PC-3 (cell line): ENCODE measurements around the gene SHQ1. TPM values are rescaled to one million over a fixed set of nuclear protein-coding genes. Genes with fewer than 3 reads are reported as not detected.
A peak's percentile ranks its signal among the peaks of the same experiment; 100 is the strongest.

Source experiments
- ATAC-seq: fragments of 200-7000 bp; cut with Tn5 transposase; 2 replicates; pipeline ENCODE4 v1.9.1; 2020; ENCODE audit warnings: mild to moderate bottlenecking, moderate library complexity
- BruUV-seq: library from RNA; stranded (reverse); fragments of 400-500 nt; replicated peaks from 2 replicates; lab custom pipeline; 2021; lab: Mats Ljungman, UMichigan
- CTCF ChIA-PET: fragments of 300-600 bp; sonication (Branson Sonifier 250); formaldehyde crosslinking; loops from one replicate; lab custom pipeline; 2022; ENCODE audit warnings: antibody characterized with exemption; lab: Charles Lee
- POLR2A ChIA-PET: fragments of 300-600 bp; sonication (Branson Sonifier 250); formaldehyde crosslinking; loops from one replicate; lab custom pipeline; 2022; ENCODE audit warnings: antibody characterized with exemption; ENCODE audit not compliant: unreplicated experiment; lab: Charles Lee
- DNase-seq: peaks from one replicate; pipeline ENCODE4 v3.0.0-alpha.2; 2015
- H2AFZ ChIP-seq: fragments of 300-600 bp; sonication (generic); 2 replicates; pipeline ENCODE4 v1.6.0; 2016; ENCODE audit warnings: antibody characterized with exemption, low read length
- H3F3A ChIP-seq: fragments of 300-600 bp; sonication (generic); one replicate; pipeline ENCODE4 v1.6.0; 2017; ENCODE audit warnings: antibody characterized with exemption, low read length, control low read depth, mild to moderate bottlenecking; ENCODE audit not compliant: unreplicated experiment
- H3K27ac ChIP-seq: fragments of 300-600 bp; sonication (generic); 2 replicates; pipeline ENCODE4 v1.5.1; 2016; ENCODE audit warnings: mild to moderate bottlenecking, low read length
- H3K27me3 ChIP-seq: fragments of 300-600 bp; sonication (generic); 2 replicates; pipeline ENCODE4 v1.6.1; 2016; ENCODE audit warnings: low read length, mixed read lengths
- H3K36me3 ChIP-seq: fragments of 300-600 bp; sonication (generic); 2 replicates; pipeline ENCODE4 v1.6.1; 2016; ENCODE audit warnings: low read depth, mixed run types, low read length, mixed read lengths
- H3K4me1 ChIP-seq: fragments of 300-600 bp; sonication (generic); 2 replicates; pipeline ENCODE4 v1.5.1; 2016; ENCODE audit warnings: low read length; ENCODE audit not compliant: insufficient read depth
- H3K4me2 ChIP-seq: fragments of 300-600 bp; sonication (generic); 2 replicates; pipeline ENCODE4 v1.6.0; 2016; ENCODE audit warnings: low read length
- H3K4me3 ChIP-seq: fragments of 300-600 bp; sonication (generic); 2 replicates; pipeline ENCODE4 v1.5.1; 2016; ENCODE audit warnings: mild to moderate bottlenecking, low read length, mixed read lengths
- H3K79me2 ChIP-seq: fragments of 300-600 bp; sonication (generic); 2 replicates; pipeline ENCODE4 v1.6.1; 2017; ENCODE audit warnings: low read length, mixed read lengths
- H3K9ac ChIP-seq: fragments of 300-600 bp; sonication (generic); 2 replicates; pipeline ENCODE4 v1.6.0; 2016; ENCODE audit warnings: mild to moderate bottlenecking, low read length
- H3K9me2 ChIP-seq: fragments of 300-600 bp; sonication (generic); replicated peaks from 2 replicates; pipeline ENCODE4 v1.6.1; 2016; ENCODE audit warnings: mixed run types, low read length, mixed read lengths
- H3K9me3 ChIP-seq: fragments of 300-600 bp; sonication (generic); 2 replicates; pipeline ENCODE4 v1.6.1; 2016; ENCODE audit warnings: low read length, mixed read lengths
- H4K20me1 ChIP-seq: fragments of 300-600 bp; sonication (generic); 2 replicates; pipeline ENCODE4 v1.6.1; 2016; ENCODE audit warnings: low read length, mixed read lengths
- EZH2 ChIP-seq: fragments of 300-600 bp; sonication (generic); IDR thresholded peaks from one replicate; pipeline ENCODE4 v1.6.1; 2017; ENCODE audit warnings: antibody characterized with exemption, mild to moderate bottlenecking, low read length; ENCODE audit not compliant: unreplicated experiment
- EZH2phosphoT487 ChIP-seq: fragments of 300-600 bp; sonication (generic); IDR thresholded peaks from 2 replicates; pipeline ENCODE4 v1.6.1; 2018; ENCODE audit warnings: mild to moderate bottlenecking, antibody characterized with exemption, low read length, borderline replicate concordance
- intact Hi-C: fragments of 100-400 bp; cut with micrococcal nuclease; formaldehyde crosslinking; loops from 2 replicates; pipeline ENCODE4 v1.9.0; 2023
- total RNA-seq: library from RNA; depleted of rRNA; stranded (reverse); fragments of >200 nt; gene quantifications from 2 replicates; pipeline ENCODE4 v1.2.3, GENCODE V29; 2014
- TF ChIP-seq, protein P1 (sequence below): fragments of 300-600 bp; sonication (generic); conservative IDR thresholded peaks from 2 replicates; pipeline ENCODE4 v1.5.1; 2017; ENCODE audit warnings: antibody characterized with exemption, low read depth, mild to moderate bottlenecking, low read length

The SHQ1 gene
- total RNA-seq, 1 experiment from 2014 or later, result 19.6 TPM

DNA sequence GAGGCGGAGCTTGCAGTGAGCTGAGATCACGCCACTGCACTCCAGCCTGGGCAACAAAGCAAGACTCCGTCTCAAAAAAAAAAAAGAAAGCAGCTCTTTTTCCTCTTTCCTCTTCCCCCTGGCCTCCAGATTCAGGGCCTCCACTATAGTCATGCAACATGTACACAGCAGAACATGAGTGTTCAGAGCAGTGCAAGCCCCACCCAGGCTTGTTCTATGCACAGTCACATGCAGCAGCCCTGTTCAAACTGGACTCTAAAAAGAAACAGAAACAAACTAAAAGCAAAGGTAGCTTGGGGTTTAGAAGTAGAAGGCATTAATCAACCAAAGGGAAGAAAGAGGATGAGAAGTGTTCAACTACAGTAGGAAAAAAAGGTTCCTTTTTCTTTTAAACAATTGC lies 11.8 kb downstream of the SHQ1 start:
- ATAC-seq, result no peak
- Histone ChIP-seq H3K79me2 (no peaks in the 10 kb centered on the region), H3K36me3 (peaks cover 8% of the 10 kb centered on the region; the same call in 1 of the 2 replicates), H3K9me2 (no peaks in the 10 kb centered on the region), H3K9ac (no peak overlapping the region), H3K27me3 (no peaks in the 10 kb centered on the region), H3F3A (no peaks in the 10 kb centered on the region), H3K9me3 (no peaks in the 10 kb centered on the region), H3K27ac (no peak overlapping the region), H3K4me1 (no peaks in the 10 kb centered on the region), H3K4me3 (no peak overlapping the region), H3K4me2 (no peak overlapping the region), H2AFZ (no peak overlapping the region), H4K20me1 (no peaks in the 10 kb centered on the region)
- no peak for DNase-seq
- no peak for TF ChIP-seq EZH2
- no peak for TF ChIP-seq EZH2phosphoT487
- TF ChIP-seq, protein P1, sequence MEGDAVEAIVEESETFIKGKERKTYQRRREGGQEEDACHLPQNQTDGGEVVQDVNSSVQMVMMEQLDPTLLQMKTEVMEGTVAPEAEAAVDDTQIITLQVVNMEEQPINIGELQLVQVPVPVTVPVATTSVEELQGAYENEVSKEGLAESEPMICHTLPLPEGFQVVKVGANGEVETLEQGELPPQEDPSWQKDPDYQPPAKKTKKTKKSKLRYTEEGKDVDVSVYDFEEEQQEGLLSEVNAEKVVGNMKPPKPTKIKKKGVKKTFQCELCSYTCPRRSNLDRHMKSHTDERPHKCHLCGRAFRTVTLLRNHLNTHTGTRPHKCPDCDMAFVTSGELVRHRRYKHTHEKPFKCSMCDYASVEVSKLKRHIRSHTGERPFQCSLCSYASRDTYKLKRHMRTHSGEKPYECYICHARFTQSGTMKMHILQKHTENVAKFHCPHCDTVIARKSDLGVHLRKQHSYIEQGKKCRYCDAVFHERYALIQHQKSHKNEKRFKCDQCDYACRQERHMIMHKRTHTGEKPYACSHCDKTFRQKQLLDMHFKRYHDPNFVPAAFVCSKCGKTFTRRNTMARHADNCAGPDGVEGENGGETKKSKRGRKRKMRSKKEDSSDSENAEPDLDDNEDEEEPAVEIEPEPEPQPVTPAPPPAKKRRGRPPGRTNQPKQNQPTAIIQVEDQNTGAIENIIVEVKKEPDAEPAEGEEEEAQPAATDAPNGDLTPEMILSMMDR, result no peak
- CTCF ChIA-PET, result no interaction called here
- POLR2A ChIA-PET, result no interaction called here
- no TSS peak for BruUV-seq
- intact Hi-C loops, result no loop called here

DNA sequence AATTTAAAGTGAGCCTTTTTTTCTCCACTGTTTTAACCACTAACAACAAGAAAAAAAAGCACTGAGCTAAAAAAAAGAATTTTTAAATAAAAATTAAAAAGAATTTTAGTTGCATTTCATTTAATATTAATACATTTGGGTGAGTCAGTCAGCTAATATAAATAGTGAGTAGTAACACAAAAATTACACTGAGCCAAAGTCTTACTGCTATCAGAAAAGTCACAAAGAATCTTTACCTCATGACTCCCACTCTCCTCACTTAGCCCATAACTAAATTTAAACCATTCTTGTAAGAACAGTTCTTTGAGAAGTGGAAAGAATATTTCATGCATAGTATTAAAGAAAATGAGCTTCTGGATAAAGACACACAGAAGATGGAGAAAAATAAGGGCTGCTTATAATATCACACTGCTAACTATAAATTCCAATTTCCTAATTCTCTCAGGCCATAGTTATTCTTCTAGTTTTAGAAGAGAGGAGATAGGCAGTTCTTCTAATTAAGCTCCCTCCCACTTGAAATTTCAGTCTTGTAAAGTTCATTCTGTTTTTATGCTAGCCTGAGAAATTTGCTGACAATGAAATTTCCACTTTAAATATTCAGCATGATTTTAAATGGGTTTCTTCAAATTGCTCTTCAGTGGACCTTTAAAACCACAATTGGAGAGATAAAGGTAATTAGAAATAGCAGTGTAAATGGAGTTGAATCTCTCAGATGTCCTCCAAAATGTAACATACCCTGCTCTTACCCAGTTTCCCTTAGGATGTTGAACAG lies 17.6 kb downstream of the SHQ1 start:
- Histone ChIP-seq H3K9me2 (no peaks in the 10 kb centered on the region), H3K4me3 (no peak overlapping the region), H2AFZ (no peak overlapping the region), H3K36me3 (peaks cover 2% of the 10 kb centered on the region; the same call in 1 of the 2 replicates), H3K9ac (no peak overlapping the region), H3K4me1 (peaks cover 4% of the 10 kb centered on the region; the same call in 1 of the 2 replicates), H3K79me2 (no peaks in the 10 kb centered on the region), H4K20me1 (no peaks in the 10 kb centered on the region), H3K9me3 (no peaks in the 10 kb centered on the region), H3K27me3 (no peaks in the 10 kb centered on the region), H3K4me2 (no peak overlapping the region), H3F3A (no peaks in the 10 kb centered on the region), H3K27ac (no peak overlapping the region)
- intact Hi-C loops, result no loop called here
- TF ChIP-seq EZH2, result no peak
- no peak for TF ChIP-seq EZH2phosphoT487
- TF ChIP-seq, protein P1, result no peak
- ChIA-PET POLR2A (no interaction called here), CTCF (no interaction called here)
- DNase-seq, result peak; percentile 16
- no TSS peak for BruUV-seq
- peak; percentile 73 for ATAC-seq

- ChIA-PET CTCF (no interaction called here), POLR2A (no interaction called here)
- Histone ChIP-seq H3K9me3 (no peaks in the 10 kb centered on the region), H3K4me2 (no peak overlapping the region), H3K9ac (no peak overlapping the region), H3K4me3 (no peak overlapping the region), H4K20me1 (no peaks in the 10 kb centered on the region), H3K27me3 (no peaks in the 10 kb centered on the region), H3K27ac (no peak overlapping the region), H3K4me1 (peaks cover 4% of the 10 kb centered on the region; the same call in 1 of the 2 replicates), H3F3A (no peaks in the 10 kb centered on the region), H3K36me3 (peaks cover 1% of the 10 kb centered on the region; the same call in 1 of the 2 replicates), H3K79me2 (no peaks in the 10 kb centered on the region), H2AFZ (no peak overlapping the region), H3K9me2 (no peaks in the 10 kb centered on the region)
- ATAC-seq, result no peak
- BruUV-seq, result no TSS peak
- no peak for DNase-seq
- intact Hi-C loops, result no loop called here
- TF ChIP-seq, protein P1, result no peak
- TF ChIP-seq EZH2 (no peak), EZH2phosphoT487 (no peak)
Observed at GRCh38 chr3:72829701-72830100, 18.5 kb downstream of the SHQ1 start.
